Trophoblast cell (in vitro differentiated cells and primary cell): ENCODE measurements around the gene SMG7.

Experiments
- DNase-seq, 2 donors: peaks; one replicate each; pipeline ENCODE4 v3.0.0-alpha.2; 2016
- H2AFZ ChIP-seq: 2 replicates; pipeline ENCODE4 v1.6.1; 2013; ENCODE audit warnings: low read length, moderate library complexity, mild to moderate bottlenecking; ENCODE audit not compliant: insufficient read depth, poor library complexity
- H2AK5ac ChIP-seq: 2 replicates; pipeline ENCODE4 v1.6.1; 2013; ENCODE audit warnings: mild to moderate bottlenecking, low read length
- H2BK120ac ChIP-seq: 2 replicates; pipeline ENCODE4 v1.6.1; 2013; ENCODE audit warnings: low read length, mild to moderate bottlenecking, moderate library complexity; ENCODE audit not compliant: insufficient read depth, poor library complexity
- H2BK12ac ChIP-seq: 2 replicates; pipeline ENCODE4 v1.6.1; 2013; ENCODE audit warnings: mild to moderate bottlenecking, low read length, moderate library complexity
- H2BK5ac ChIP-seq: 2 replicates; pipeline ENCODE4 v1.6.1; 2013; ENCODE audit warnings: low read length, low read depth, moderate library complexity, mild to moderate bottlenecking; ENCODE audit not compliant: poor library complexity
- H3K14ac ChIP-seq: 2 replicates; pipeline ENCODE4 v1.6.1; 2013; ENCODE audit warnings: mild to moderate bottlenecking, low read length
- H3K18ac ChIP-seq: 2 replicates; pipeline ENCODE4 v1.6.1; 2013; ENCODE audit warnings: mild to moderate bottlenecking, low read length
- H3K23ac ChIP-seq: 2 replicates; pipeline ENCODE4 v1.6.1; 2013; ENCODE audit warnings: low read length
- H3K27ac ChIP-seq: 2 replicates; pipeline ENCODE4 v1.5.1; 2013; ENCODE audit warnings: low read depth, mild to moderate bottlenecking, inconsistent platforms, low read length, moderate library complexity
- H3K27me3 ChIP-seq: 2 replicates; pipeline ENCODE4 v1.6.1; 2013; ENCODE audit warnings: inconsistent platforms, mild to moderate bottlenecking, low read length, moderate library complexity; ENCODE audit not compliant: insufficient read depth
- H3K36me3 ChIP-seq, 2 experiments: 1 replicate in 1 of 2; 2 replicates in 1 of 2; pipeline ENCODE4 v1.6.1; 2013; ENCODE audit warnings: low read length in 2 of 2, mild to moderate bottlenecking in 2 of 2, moderate library complexity in 1 of 2; ENCODE audit not compliant: insufficient read depth in 2 of 2, control insufficient read depth in 1 of 2
- H3K4ac ChIP-seq: 2 replicates; pipeline ENCODE4 v1.6.1; 2013; ENCODE audit warnings: low read depth, mild to moderate bottlenecking, low read length, moderate library complexity
- H3K4me1 ChIP-seq, 2 experiments: 1 replicate in 1 of 2; 2 replicates in 1 of 2; pipeline ENCODE4 v1.6.1; 2013; ENCODE audit warnings: low read length in 2 of 2, mild to moderate bottlenecking in 2 of 2, moderate library complexity in 1 of 2; ENCODE audit not compliant: insufficient read depth in 2 of 2, control insufficient read depth in 1 of 2
- H3K4me2 ChIP-seq: 2 replicates; pipeline ENCODE4 v1.6.1; 2013; ENCODE audit warnings: inconsistent platforms, mild to moderate bottlenecking, low read length, moderate library complexity
- H3K4me3 ChIP-seq: 2 replicates; pipeline ENCODE4 v1.5.1; 2013; ENCODE audit warnings: mild to moderate bottlenecking, low read depth, low read length, inconsistent platforms
- H3K79me1 ChIP-seq: one replicate; pipeline ENCODE4 v1.6.1; 2013; ENCODE audit warnings: low read length
- H3K79me2 ChIP-seq: 2 replicates; pipeline ENCODE4 v1.6.1; 2013; ENCODE audit warnings: low read length, mild to moderate bottlenecking; ENCODE audit not compliant: control insufficient read depth, insufficient read depth, poor library complexity
- H3K9ac ChIP-seq: 2 replicates; pipeline ENCODE4 v1.6.1; 2013; ENCODE audit warnings: mild to moderate bottlenecking, low read length
- H3K9me3 ChIP-seq: 2 replicates; pipeline ENCODE4 v1.6.1; 2013; ENCODE audit warnings: low read depth, mild to moderate bottlenecking, control low read depth, inconsistent platforms, low read length; ENCODE audit not compliant: insufficient read depth
- H4K12ac ChIP-seq: 2 replicates; pipeline ENCODE4 v1.6.1; 2013; ENCODE audit warnings: low read depth, mild to moderate bottlenecking, low read length, moderate library complexity
- H4K8ac ChIP-seq: 2 replicates; pipeline ENCODE4 v1.6.1; 2013; ENCODE audit warnings: low read depth, mild to moderate bottlenecking, low read length, moderate library complexity
- H4K91ac ChIP-seq: one replicate; pipeline ENCODE4 v1.6.1; 2013; ENCODE audit warnings: low read depth, mild to moderate bottlenecking, low read length, moderate library complexity
- WGBS: extraction: QIAGEN DNeasy Blood & Tissue Kit; methylation state at CpG from one replicate; pipeline ENCODE4 v1.1.7; 2013; ENCODE audit warnings: missing lambda C conversion rate; ENCODE audit not compliant: insufficient read length, insufficient coverage; ENCODE audit errors: extremely low coverage; 5-methylcytosine and 5-hydroxymethylcytosine counted together

The SMG7 gene

DNA sequence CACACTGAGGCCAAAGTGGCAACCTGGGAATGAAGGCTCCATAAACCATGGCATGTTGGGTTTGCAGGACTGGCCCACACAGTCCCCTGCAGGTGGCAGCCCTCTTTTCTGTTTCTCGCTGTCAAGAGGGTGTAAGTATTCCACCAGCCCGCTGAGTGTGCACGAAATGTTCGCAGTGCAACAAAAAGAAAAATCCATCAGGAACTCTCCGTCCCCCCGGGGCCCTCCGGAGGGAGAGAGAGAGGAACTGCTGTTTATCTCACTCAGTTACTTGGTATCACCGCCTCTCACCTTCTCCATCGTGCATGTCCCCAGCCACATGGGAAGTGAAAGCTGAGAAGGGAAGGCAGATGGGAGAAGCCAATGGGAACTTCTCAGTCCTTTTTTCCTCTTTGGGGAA is 79.6 kb downstream of the SMG7 start:
- Histone ChIP-seq H3K4me1 (no peaks in the 10 kb centered on the region), H4K91ac (no peak overlapping the region), H4K12ac (no peak overlapping the region), H3K4me2 (no peak overlapping the region), H2BK5ac (no peak overlapping the region), H2AFZ (no peak overlapping the region), H2AK5ac (no peak overlapping the region), H3K9ac (no peak overlapping the region), H3K18ac (no peak overlapping the region), H3K9me3 (no peaks in the 10 kb centered on the region), H3K4me3 (no peak overlapping the region), H2BK120ac (no peak overlapping the region), H3K27ac (no peak overlapping the region), H3K23ac (no peak overlapping the region), H3K4ac (no peak overlapping the region), H4K8ac (no peak overlapping the region), H3K27me3 (no peaks in the 10 kb centered on the region), H3K36me3 (peaks cover 23 to 54% of the 10 kb centered on the region in 2 experiments), H3K79me1 (no peaks in the 10 kb centered on the region), H2BK12ac (no peak overlapping the region), H3K79me2 (no peaks in the 10 kb centered on the region), H3K14ac (no peak overlapping the region)
- WGBS: no CpG with 5 or more reads among the region's 9 CpGs
- DNase-seq: no peak

- H3K18ac ChIP-seq: no peak overlapping the region
- no peak overlapping the region for H3K27ac ChIP-seq
- no CpG with 5 or more reads among the region's 7 CpGs for WGBS
- H3K4me2 ChIP-seq: no peak overlapping the region
- no peak overlapping the region for H3K4ac ChIP-seq
- H2AFZ ChIP-seq: no peak overlapping the region
- H2BK120ac ChIP-seq: no peak overlapping the region
- peak overlapping the region; percentile 28 for H3K9ac ChIP-seq
- H3K23ac ChIP-seq: no peak overlapping the region
- H2BK5ac ChIP-seq: no peak overlapping the region
- DNase-seq: no peak
- H3K4me3 ChIP-seq: no peak overlapping the region
- H2AK5ac ChIP-seq: no peak overlapping the region
- H3K79me1 ChIP-seq: no peaks in the 10 kb centered on the region
- H3K27me3 ChIP-seq: no peaks in the 10 kb centered on the region
- H4K91ac ChIP-seq: no peak overlapping the region
- peaks cover 21 to 49% of the 10 kb centered on the region in 2 experiments for H3K36me3 ChIP-seq
- H3K4me1 ChIP-seq: no peaks in the 10 kb centered on the region
- no peak overlapping the region for H4K8ac ChIP-seq
- no peak overlapping the region for H3K14ac ChIP-seq
- no peak overlapping the region for H4K12ac ChIP-seq
- no peaks in the 10 kb centered on the region for H3K9me3 ChIP-seq
- H3K79me2 ChIP-seq: no peaks in the 10 kb centered on the region
- H2BK12ac ChIP-seq: no peak overlapping the region
Measured at GRCh38 chr1:183552441-183552840, 80.1 kb downstream of the SMG7 start.

DNA sequence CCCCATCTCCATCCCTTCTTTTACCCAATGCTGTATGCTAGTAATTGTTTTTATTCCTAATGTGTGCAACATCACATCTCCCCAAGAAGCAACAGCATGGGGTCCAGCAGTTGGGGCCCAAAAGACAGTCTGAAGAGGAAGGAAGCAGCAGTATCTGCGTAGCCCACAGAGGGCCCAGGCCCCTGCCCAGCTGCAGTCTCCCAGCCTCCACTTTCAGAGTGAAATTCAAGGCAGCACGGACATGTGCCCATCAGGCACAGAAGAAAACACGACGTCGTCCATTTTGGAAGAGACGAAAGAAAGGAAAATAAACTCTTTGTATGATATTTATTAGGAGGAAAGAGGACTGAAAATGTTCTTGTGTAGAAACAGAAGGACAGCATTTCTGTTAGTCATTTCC is 80.6 kb downstream of the SMG7 start:
- Histone ChIP-seq H2BK5ac (no peak overlapping the region), H4K12ac (no peak overlapping the region), H3K36me3 (peaks cover 23 to 49% of the 10 kb centered on the region in 2 experiments), H3K4me2 (no peak overlapping the region), H3K4ac (no peak overlapping the region), H2BK120ac (no peak overlapping the region), H3K4me1 (no peaks in the 10 kb centered on the region), H3K9me3 (no peaks in the 10 kb centered on the region), H2AK5ac (no peak overlapping the region), H4K8ac (no peak overlapping the region), H2BK12ac (no peak overlapping the region), H3K23ac (no peak overlapping the region), H4K91ac (no peak overlapping the region), H3K9ac (no peak overlapping the region), H3K79me1 (no peaks in the 10 kb centered on the region), H3K27ac (no peak overlapping the region), H3K18ac (no peak overlapping the region), H3K4me3 (no peak overlapping the region), H3K79me2 (no peaks in the 10 kb centered on the region), H3K14ac (no peak overlapping the region), H3K27me3 (no peaks in the 10 kb centered on the region), H2AFZ (no peak overlapping the region)
- WGBS: 100% methylated on average over 1 of the region's 6 CpGs
- DNase-seq: no peak

DNA sequence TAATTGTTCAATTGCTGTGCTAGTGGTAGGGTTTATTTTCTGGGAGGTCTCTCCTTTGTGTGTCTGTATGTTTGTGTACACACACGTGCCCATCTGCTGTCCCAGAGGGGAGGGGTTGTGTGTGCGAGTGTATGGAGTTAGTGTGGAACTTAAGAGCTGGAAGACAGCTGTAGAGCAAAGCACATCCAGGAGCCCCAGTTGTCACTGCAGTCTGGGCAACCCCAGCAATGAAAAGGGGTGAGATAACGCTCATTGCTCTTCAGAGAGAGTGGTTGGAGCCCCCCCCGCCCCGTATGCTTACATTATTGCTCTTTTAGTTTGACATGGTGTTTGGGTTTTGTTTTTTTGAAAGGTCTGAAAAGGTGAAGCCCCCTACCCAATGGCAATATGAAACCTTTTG is 81.0 kb downstream of the SMG7 start:
- peak overlapping the region; percentile 53 for H2BK12ac ChIP-seq
- H2AK5ac ChIP-seq: no peak overlapping the region
- no peak overlapping the region for H4K8ac ChIP-seq
- no peak overlapping the region for H3K9ac ChIP-seq
- no CpG with 5 or more reads among the region's 5 CpGs for WGBS
- H3K79me1 ChIP-seq: no peaks in the 10 kb centered on the region
- H3K4me1 ChIP-seq: no peaks in the 10 kb centered on the region
- no peaks in the 10 kb centered on the region for H3K27me3 ChIP-seq
- no peaks in the 10 kb centered on the region for H3K79me2 ChIP-seq
- no peaks in the 10 kb centered on the region for H3K9me3 ChIP-seq
- no peak overlapping the region for H3K27ac ChIP-seq
- H3K4me3 ChIP-seq: no peak overlapping the region
- H3K14ac ChIP-seq: no peak overlapping the region
- DNase-seq: no peak
- H4K12ac ChIP-seq: no peak overlapping the region
- H2BK5ac ChIP-seq: no peak overlapping the region
- no peak overlapping the region for H4K91ac ChIP-seq
- no peak overlapping the region for H3K23ac ChIP-seq
- H2AFZ ChIP-seq: no peak overlapping the region
- H3K36me3 ChIP-seq: peaks cover 21 to 45% of the 10 kb centered on the region in 2 experiments
- H2BK120ac ChIP-seq: no peak overlapping the region
- no peak overlapping the region for H3K4ac ChIP-seq
- H3K4me2 ChIP-seq: no peak overlapping the region
- H3K18ac ChIP-seq: no peak overlapping the region
